GM23248 (cell line): ENCODE data around the gene KLRC4. TPM values are rescaled to one million over a fixed set of nuclear protein-coding genes. Genes with fewer than 3 reads are reported as not detected.
"Not testable (repeated sequence)": the region's sequence is repeated elsewhere in the genome, so short reads cannot be mapped to it uniquely, and the experiment has no call there.

Source experiments
- DNase-seq: peaks from one replicate; pipeline ENCODE4 v3.0.0-alpha.2; 2015
- H2AFZ ChIP-seq: fragments of 200-600 bp; sonication (generic); 2 replicates; pipeline ENCODE4 v1.6.1; 2016; ENCODE audit warnings: antibody characterized with exemption
- H3F3A ChIP-seq: fragments of 200-600 bp; sonication (generic); 2 replicates; pipeline ENCODE4 v1.6.1; 2016; ENCODE audit warnings: mild to moderate bottlenecking, antibody characterized with exemption, mixed run types; ENCODE audit not compliant: insufficient read depth
- H3K27ac ChIP-seq: fragments of 200-600 bp; sonication (generic); 2 replicates; pipeline ENCODE4 v1.5.1; 2016; ENCODE audit warnings: mild to moderate bottlenecking
- H3K27me3 ChIP-seq: fragments of 200-600 bp; sonication (generic); replicated peaks from 2 replicates; pipeline ENCODE4 v1.6.1; 2016; ENCODE audit warnings: mild to moderate bottlenecking; ENCODE audit not compliant: insufficient read depth
- H3K36me3 ChIP-seq: fragments of 200-600 bp; sonication (generic); 2 replicates; pipeline ENCODE4 v1.6.1; 2016; ENCODE audit warnings: low read depth, mild to moderate bottlenecking
- H3K4me1 ChIP-seq: fragments of 200-600 bp; sonication (generic); 2 replicates; pipeline ENCODE4 v1.6.1; 2016; ENCODE audit warnings: mild to moderate bottlenecking; ENCODE audit not compliant: insufficient read depth
- H3K4me2 ChIP-seq: fragments of 200-600 bp; sonication (generic); one replicate; pipeline ENCODE4 v1.6.1; 2016; ENCODE audit warnings: mild to moderate bottlenecking; ENCODE audit not compliant: unreplicated experiment
- H3K4me3 ChIP-seq: fragments of 200-600 bp; sonication (generic); 2 replicates; pipeline ENCODE4 v1.5.1; 2016; ENCODE audit warnings: mild to moderate bottlenecking
- H3K79me2 ChIP-seq: fragments of 200-600 bp; sonication (generic); 2 replicates; pipeline ENCODE4 v1.6.1; 2016; ENCODE audit warnings: mild to moderate bottlenecking; ENCODE audit not compliant: insufficient read depth
- H3K9ac ChIP-seq: fragments of 200-600 bp; sonication (generic); 2 replicates; pipeline ENCODE4 v1.6.1; 2016; ENCODE audit warnings: mild to moderate bottlenecking
- H3K9me2 ChIP-seq: fragments of 200-600 bp; sonication (generic); 2 replicates; pipeline ENCODE4 v1.6.1; 2016; ENCODE audit warnings: mixed run types, mild to moderate bottlenecking, moderate library complexity; ENCODE audit not compliant: insufficient read depth
- H3K9me3 ChIP-seq: fragments of 200-600 bp; sonication (generic); one replicate; pipeline ENCODE4 v1.6.1; 2017; ENCODE audit warnings: low read depth
- H4K20me1 ChIP-seq: fragments of 200-600 bp; sonication (generic); 2 replicates; pipeline ENCODE4 v1.6.0; 2016; ENCODE audit not compliant: insufficient read depth
- EZH2 ChIP-seq: fragments of 200-600 bp; sonication (generic); IDR thresholded peaks from 2 replicates; pipeline ENCODE4 v1.6.1; 2018; ENCODE audit warnings: antibody characterized with exemption, mild to moderate bottlenecking; ENCODE audit not compliant: insufficient read depth, poor library complexity, severe bottlenecking
- EZH2phosphoT487 ChIP-seq: fragments of 200-600 bp; sonication (generic); IDR thresholded peaks from 2 replicates; pipeline ENCODE4 v1.6.1; 2018; ENCODE audit warnings: antibody characterized with exemption, moderate library complexity, mild to moderate bottlenecking, low read depth; ENCODE audit not compliant: insufficient read depth
- WGBS, 2 experiments: methylation state at CpG; one replicate each; pipeline ENCODE4 v1.1.6; 2015 to 2017; ENCODE audit warnings: low lambda C conversion rate in 2 of 2, low coverage in 1 of 2; ENCODE audit errors: missing lambda C conversion rate in 2 of 2; 5-methylcytosine and 5-hydroxymethylcytosine counted together
- in situ Hi-C: fragments of 300-500 bp; cut with MboI; formaldehyde crosslinking; loops from 2 replicates; pipeline ENCODE4 v1.15.0; 2020
- polyA plus RNA-seq: library from polyadenylated mRNA; unstranded; fragments of >200 nt; fragmentation: Nextera tagmentation; extraction: Ambion mirVana; gene quantifications from 2 replicates; pipeline ENCODE4 v1.2.1, GENCODE V29; 2016
- total RNA-seq: library from RNA; depleted of rRNA; stranded (reverse); fragments of >200 nt; shearing (Covaris generic); gene quantifications from 2 replicates; pipeline ENCODE4 v1.2.3, GENCODE V29; 2014

The KLRC4 gene
- total and polyA plus RNA-seq, 2 experiments from 2014 or later: not detected

GRCh38 chr12:10398168-10398567 is 11.4 kb downstream of the KLRC4 start:
- no peaks in the 10 kb centered on the region for H4K20me1 ChIP-seq
- H3K27ac ChIP-seq: no peak overlapping the region
- H3K9ac ChIP-seq: no peak overlapping the region
- H3K4me2 ChIP-seq: no peak overlapping the region
- H3F3A ChIP-seq: no peaks in the 10 kb centered on the region
- H3K27me3 ChIP-seq: no peaks in the 10 kb centered on the region
- H3K79me2 ChIP-seq: no peaks in the 10 kb centered on the region
- in situ Hi-C loops: no loop called here
- H3K9me2 ChIP-seq: no peaks in the 10 kb centered on the region
- no peak overlapping the region for H2AFZ ChIP-seq
- no peaks in the 10 kb centered on the region for H3K9me3 ChIP-seq
- DNase-seq: no peak
- H3K4me3 ChIP-seq: no peak overlapping the region
- WGBS, 2 experiments: 90 to 93% methylated on average over 2 of the region's 2 CpGs
- H3K36me3 ChIP-seq: no peaks in the 10 kb centered on the region
- H3K4me1 ChIP-seq: peaks cover 6% of the 10 kb centered on the region
- TF ChIP-seq EZH2 (no peak), EZH2phosphoT487 (no peak)

GRCh38 chr12:10397296-10397695 is 12.3 kb downstream of the KLRC4 start:
- 54 to 75% methylated on average over 2 of the region's 2 CpGs for WGBS, 2 experiments
- Histone ChIP-seq H3F3A (no peaks in the 10 kb centered on the region), H3K9me3 (no peaks in the 10 kb centered on the region), H3K9me2 (no peaks in the 10 kb centered on the region), H3K36me3 (no peaks in the 10 kb centered on the region), H3K27ac (no peak overlapping the region), H3K4me1 (peaks cover 15% of the 10 kb centered on the region), H3K4me3 (no peak overlapping the region), H3K9ac (no peak overlapping the region), H3K27me3 (no peaks in the 10 kb centered on the region), H3K4me2 (no peak overlapping the region), H3K79me2 (no peaks in the 10 kb centered on the region), H2AFZ (no peak overlapping the region), H4K20me1 (no peaks in the 10 kb centered on the region)
- DNase-seq: no peak
- TF ChIP-seq EZH2phosphoT487: no peak
- in situ Hi-C loops: no loop called here

GRCh38 chr12:10396176-10396575 is 13.4 kb downstream of the KLRC4 start:
- 81 to 84% methylated on average over 14 to 15 of the region's 15 CpGs for WGBS, 2 experiments
- H2AFZ ChIP-seq, H3K4me3 ChIP-seq, H3K27ac ChIP-seq, H3F3A ChIP-seq, H3K9ac ChIP-seq, H3K9me3 ChIP-seq, DNase-seq, H3K27me3 ChIP-seq, H3K9me2 ChIP-seq, in situ Hi-C loops, H3K4me2 ChIP-seq, H4K20me1 ChIP-seq, H3K36me3 ChIP-seq, H3K79me2 ChIP-seq: not testable (repeated sequence)
- peaks cover 23% of the 10 kb centered on the region for H3K4me1 ChIP-seq

- Histone ChIP-seq H3K4me3 (no peak overlapping the region), H3K27ac (0 out of 2 replicates have a peak overlapping the region, but pooled peaks have one; percentile 16), H3K9me3 (no peaks in the 10 kb centered on the region), H3K79me2 (no peaks in the 10 kb centered on the region), H3K4me2 (no peak overlapping the region), H3K27me3 (no peaks in the 10 kb centered on the region), H3K9me2 (no peaks in the 10 kb centered on the region), H4K20me1 (no peaks in the 10 kb centered on the region), H3K4me1 (peaks cover 23% of the 10 kb centered on the region), H3K9ac (no peak overlapping the region), H3K36me3 (no peaks in the 10 kb centered on the region), H2AFZ (peak overlapping the region; percentile 18; the same call in 1 of the 2 replicates), H3F3A (no peaks in the 10 kb centered on the region)
- in situ Hi-C loops: no loop called here
- TF ChIP-seq EZH2: no peak
- TF ChIP-seq EZH2phosphoT487: no peak
- DNase-seq: peak; percentile 52
- 86 to 90% methylated on average over 6 of the region's 6 CpGs for WGBS, 2 experiments
These were observed 14.1 kb downstream of the KLRC4 start for GRCh38 chr12:10395390-10395998.

- H3K36me3 ChIP-seq, H3K9ac ChIP-seq, H3K79me2 ChIP-seq, H3K27me3 ChIP-seq, H3K4me3 ChIP-seq, H3K4me2 ChIP-seq, H3K9me3 ChIP-seq, H4K20me1 ChIP-seq, H3F3A ChIP-seq, H2AFZ ChIP-seq, H3K27ac ChIP-seq, DNase-seq, H3K9me2 ChIP-seq, in situ Hi-C loops: not testable (repeated sequence)
- WGBS, 2 experiments: 84% methylated on average over 11 of the region's 11 CpGs
- H3K4me1 ChIP-seq: peaks cover 23% of the 10 kb centered on the region
These were observed 14.9 kb downstream of the KLRC4 start for GRCh38 chr12:10394531-10395152.
